ENCODE data around the gene ZNF217.
"Not testable (repeated sequence)": the region's sequence is repeated elsewhere in the genome, so short reads cannot be mapped to it uniquely, and the experiment has no call there.

ZNF217 gene

GRCh38 chr20:53621482-53622246 lies 28.0 kb upstream of the ZNF217 start:
- no peak for TF ChIP-seq CTCF (IDR thresholded peaks at IDR 0.05; ENCODE audit: low read depth, low read length)
- H3K4me1 ChIP-seq = peaks cover 14% of the 10 kb centered on the region
- no peaks in the 10 kb centered on the region for H3K36me3 ChIP-seq
- H3K27me3 ChIP-seq = no peaks in the 10 kb centered on the region
- H3K4me3 ChIP-seq (ENCODE audit: low read depth, low read length) = no peak overlapping the region
- no peaks in the 10 kb centered on the region for H3K9me3 ChIP-seq
- peak; percentile 95 for DNase-seq

- not testable (repeated sequence) for DNase-seq; H3K4me1 ChIP-seq; H3K9me3 ChIP-seq; H3K4me3 ChIP-seq (ENCODE audit: low read depth, low read length); H3K27me3 ChIP-seq; H3K36me3 ChIP-seq
Measured at GRCh38 chr20:53618490-53619000, 24.9 kb upstream of the ZNF217 start.

- Histone ChIP-seq H3K36me3 (no peaks in the 10 kb centered on the region), H3K9me3 (no peaks in the 10 kb centered on the region), H3K4me1 (peaks cover 9% of the 10 kb centered on the region), H3K27me3 (no peaks in the 10 kb centered on the region), H3K4me3 (ENCODE audit: low read depth, low read length) (no peak overlapping the region)
- no peak for TF ChIP-seq CTCF (IDR thresholded peaks at IDR 0.05; ENCODE audit: low read depth, low read length)
- no peak for DNase-seq
Measured at GRCh38 chr20:53617791-53618489, 24.3 kb upstream of the ZNF217 start.

- H3K9me3 ChIP-seq; H3K27me3 ChIP-seq; H3K36me3 ChIP-seq; H3K4me1 ChIP-seq; DNase-seq; H3K4me3 ChIP-seq (ENCODE audit: low read depth, low read length): not testable (repeated sequence)
Measured at GRCh38 chr20:53616489-53616888, 22.9 kb upstream of the ZNF217 start.

GRCh38 chr20:53613748-53614147 lies 20.1 kb upstream of the ZNF217 start:
- no peak for DNase-seq
- H3K4me3 ChIP-seq (ENCODE audit: low read depth, low read length) = no peak overlapping the region
- no peaks in the 10 kb centered on the region for H3K9me3 ChIP-seq
- no peak for TF ChIP-seq CTCF (IDR thresholded peaks at IDR 0.05; ENCODE audit: low read depth, low read length)
- no peaks in the 10 kb centered on the region for H3K36me3 ChIP-seq
- H3K27me3 ChIP-seq = no peaks in the 10 kb centered on the region
- peaks cover 10% of the 10 kb centered on the region for H3K4me1 ChIP-seq

GRCh38 chr20:53612289-53612688 lies 18.6 kb upstream of the ZNF217 start:
- H3K9me3 ChIP-seq; H3K27me3 ChIP-seq; H3K4me3 ChIP-seq (ENCODE audit: low read depth, low read length); DNase-seq; H3K36me3 ChIP-seq; H3K4me1 ChIP-seq: not testable (repeated sequence)

- Histone ChIP-seq H3K9me3 (no peaks in the 10 kb centered on the region), H3K4me1 (peaks cover 10% of the 10 kb centered on the region), H3K27me3 (no peaks in the 10 kb centered on the region), H3K4me3 (ENCODE audit: low read depth, low read length) (no peak overlapping the region; the same call in 1 of the 2 replicates), H3K36me3 (no peaks in the 10 kb centered on the region)
- TF ChIP-seq CTCF (IDR thresholded peaks at IDR 0.05; ENCODE audit: low read depth, low read length) = no peak
- peak; percentile 27 for DNase-seq
Measured at GRCh38 chr20:53611449-53611894, 17.8 kb upstream of the ZNF217 start.

Data from BE2C (cell line).